Measurements from ENCODE around the gene TRAF2. TPM values are rescaled to one million over a fixed set of nuclear protein-coding genes. Genes with fewer than 3 reads are reported as not detected.
A peak's percentile ranks its signal among the peaks of the same experiment; 100 is the strongest.

The TRAF2 gene
- total and polyA plus RNA-seq, 8 donors: 5.5 to 248 (median 11.7) TPM

DNA sequence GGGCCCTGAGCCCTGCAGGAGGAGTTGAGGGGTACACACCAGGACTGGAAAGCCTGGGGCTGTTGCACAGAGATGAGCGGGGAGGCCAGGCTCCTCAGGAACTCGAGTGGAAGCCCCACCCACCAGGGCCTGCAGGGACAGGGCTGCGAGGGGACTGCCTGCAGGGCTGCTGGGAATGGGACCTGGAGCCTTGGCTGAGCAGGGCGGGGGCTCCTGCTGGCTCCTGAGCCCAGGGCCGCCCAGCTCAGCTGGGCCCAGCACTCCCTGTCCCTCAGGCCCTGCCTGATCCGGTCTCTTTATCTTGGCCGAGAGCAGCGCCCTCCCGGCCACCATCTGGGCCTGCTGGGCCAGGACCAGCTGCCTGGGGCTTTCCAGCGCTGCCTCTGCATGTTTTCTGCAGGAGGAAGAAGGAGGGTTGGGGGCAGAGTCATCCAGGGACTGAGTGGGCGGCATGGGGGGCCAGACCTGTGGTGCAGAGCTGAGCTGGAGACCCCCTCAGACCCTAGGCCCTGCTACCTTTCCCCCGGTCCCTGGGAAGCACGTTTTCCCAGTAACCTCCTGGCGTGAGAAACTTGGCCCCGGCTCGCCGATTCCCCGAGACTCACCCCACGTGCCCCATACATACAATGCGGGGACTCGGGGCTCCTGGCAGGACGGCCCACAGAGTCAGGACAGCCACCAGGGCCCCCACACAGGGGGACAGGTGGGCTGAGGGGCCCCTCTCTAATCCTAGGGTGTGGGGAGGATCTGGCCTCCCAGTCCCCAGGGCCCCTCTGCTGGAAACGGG lies 75.2 kb downstream of the TRAF2 start:
- peak; percentile 59 to 74 for DNase-seq
- no peak for TF ChIP-seq POLR2AphosphoS5 (IDR thresholded peaks at IDR 0.05)
- TF ChIP-seq POLR2A (IDR thresholded peaks at IDR 0.05): no peak
- TF ChIP-seq, protein P1, sequence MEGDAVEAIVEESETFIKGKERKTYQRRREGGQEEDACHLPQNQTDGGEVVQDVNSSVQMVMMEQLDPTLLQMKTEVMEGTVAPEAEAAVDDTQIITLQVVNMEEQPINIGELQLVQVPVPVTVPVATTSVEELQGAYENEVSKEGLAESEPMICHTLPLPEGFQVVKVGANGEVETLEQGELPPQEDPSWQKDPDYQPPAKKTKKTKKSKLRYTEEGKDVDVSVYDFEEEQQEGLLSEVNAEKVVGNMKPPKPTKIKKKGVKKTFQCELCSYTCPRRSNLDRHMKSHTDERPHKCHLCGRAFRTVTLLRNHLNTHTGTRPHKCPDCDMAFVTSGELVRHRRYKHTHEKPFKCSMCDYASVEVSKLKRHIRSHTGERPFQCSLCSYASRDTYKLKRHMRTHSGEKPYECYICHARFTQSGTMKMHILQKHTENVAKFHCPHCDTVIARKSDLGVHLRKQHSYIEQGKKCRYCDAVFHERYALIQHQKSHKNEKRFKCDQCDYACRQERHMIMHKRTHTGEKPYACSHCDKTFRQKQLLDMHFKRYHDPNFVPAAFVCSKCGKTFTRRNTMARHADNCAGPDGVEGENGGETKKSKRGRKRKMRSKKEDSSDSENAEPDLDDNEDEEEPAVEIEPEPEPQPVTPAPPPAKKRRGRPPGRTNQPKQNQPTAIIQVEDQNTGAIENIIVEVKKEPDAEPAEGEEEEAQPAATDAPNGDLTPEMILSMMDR (IDR thresholded peaks at IDR 0.05): no peak
- no peak for TF ChIP-seq EP300 (IDR thresholded peaks at IDR 0.05)
- Histone ChIP-seq H3K9me3 (no peaks in the 10 kb centered on the region), H3K36me3 (no peaks in the 10 kb centered on the region), H3K4me1 (peaks cover 18 to 34% (median 29%) of the 10 kb centered on the region in 4 donors), H3K27me3 (peaks cover 0 to 9% (median 0%) of the 10 kb centered on the region in 3 donors), H3K27ac (peak overlapping the region in 3 of 5 donors; percentile 38 to 47 (median 42)), H3K4me3 (no peak overlapping the region)
- 47 to 76% (median 56%) methylated on average over 20 to 23 of the region's 23 CpGs for WGBS, 5 donors
- intact Hi-C loops (cut with DNase I; ENCODE audit: low total_unique reads): no loop called here

DNA sequence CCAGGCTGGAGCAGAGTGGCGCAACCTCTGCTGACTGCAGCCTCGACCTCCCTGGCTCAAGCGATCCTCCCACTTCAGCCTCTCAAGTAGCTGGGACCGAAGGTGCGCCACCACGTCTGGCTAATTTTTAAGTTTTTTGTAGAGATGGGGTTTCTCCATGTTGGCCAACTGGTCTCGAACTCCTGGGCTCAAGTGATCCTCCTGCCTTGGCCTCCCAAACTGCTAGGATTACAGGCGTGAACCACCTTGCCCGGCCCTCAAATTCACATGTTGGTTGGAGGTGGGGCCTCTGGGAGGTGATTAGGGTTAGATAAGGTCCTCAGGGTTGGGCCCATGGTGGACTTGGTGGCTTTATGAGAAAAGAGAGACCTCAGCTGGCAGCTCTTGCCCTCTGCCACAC lies 75.8 kb downstream of the TRAF2 start:
- TF ChIP-seq EP300 (IDR thresholded peaks at IDR 0.05): no peak
- no peak for TF ChIP-seq POLR2A (IDR thresholded peaks at IDR 0.05)
- TF ChIP-seq, protein P1 (IDR thresholded peaks at IDR 0.05): no peak
- TF ChIP-seq POLR2AphosphoS5 (IDR thresholded peaks at IDR 0.05): no peak
- DNase-seq: no peak
- Histone ChIP-seq H3K36me3 (no peaks in the 10 kb centered on the region), H3K4me3 (no peak overlapping the region), H3K27ac (no peak overlapping the region), H3K27me3 (peaks cover 0 to 9% (median 0%) of the 10 kb centered on the region in 3 donors), H3K4me1 (peaks cover 18 to 35% (median 29%) of the 10 kb centered on the region in 4 donors), H3K9me3 (no peaks in the 10 kb centered on the region)
- intact Hi-C loops (cut with DNase I; ENCODE audit: low total_unique reads): no loop called here
- WGBS, 5 donors: 92 to 97% (median 94%) methylated on average over 7 to 9 of the region's 9 CpGs

DNA sequence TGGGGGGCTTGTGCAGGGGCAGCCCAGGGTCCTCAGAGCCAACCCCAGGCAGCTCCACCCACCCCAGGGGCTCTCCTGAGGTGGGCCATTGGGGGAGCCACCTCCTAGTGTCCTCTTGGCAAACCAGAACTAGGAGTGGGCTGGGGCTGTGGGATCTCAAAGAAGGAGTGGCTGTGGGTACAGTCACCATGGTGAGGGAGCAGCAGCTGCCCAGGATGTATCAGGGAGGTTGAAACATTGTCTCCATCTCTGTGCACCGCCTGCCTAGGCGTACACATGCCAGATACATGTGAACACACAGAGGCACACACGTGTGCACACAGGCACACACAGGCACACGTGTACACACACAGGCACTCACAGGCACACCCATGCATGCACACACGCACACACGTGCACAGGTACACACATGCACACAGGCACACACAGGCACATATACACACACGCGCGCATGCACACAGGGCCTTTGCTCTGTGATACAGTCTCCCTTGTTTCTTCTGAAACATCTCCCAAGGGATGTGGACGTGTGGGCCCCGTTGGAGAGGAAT lies 76.5 kb downstream of the TRAF2 start:
- intact Hi-C loops (cut with DNase I; ENCODE audit: low total_unique reads): no loop called here
- H3K4me1 ChIP-seq: peaks cover 18 to 35% (median 29%) of the 10 kb centered on the region in 4 donors
- no peak for DNase-seq

DNA sequence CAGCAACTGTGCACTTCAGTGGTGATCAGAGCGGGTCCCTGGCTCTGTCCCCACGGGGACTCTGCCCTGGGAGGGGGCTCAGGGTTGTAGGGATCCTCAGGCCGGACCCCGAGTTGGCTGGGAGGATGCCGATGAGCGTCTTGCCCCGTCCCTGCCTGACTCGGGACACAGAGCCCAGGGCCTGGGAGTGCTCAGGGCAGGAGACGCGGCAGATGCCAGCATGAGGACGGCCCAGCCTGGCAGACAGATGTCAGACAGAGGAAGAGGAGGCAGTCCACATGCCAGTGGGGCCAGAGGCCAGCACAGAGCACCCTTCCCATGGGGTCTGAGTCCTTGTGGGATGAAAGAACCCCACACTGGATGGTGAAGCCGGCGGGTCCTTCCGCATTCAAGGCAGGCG lies 77.0 kb downstream of the TRAF2 start:
- Histone ChIP-seq H3K27ac (no peak overlapping the region), H3K27me3 (peaks cover 0 to 14% (median 0%) of the 10 kb centered on the region in 3 donors), H3K36me3 (no peaks in the 10 kb centered on the region), H3K9me3 (no peaks in the 10 kb centered on the region), H3K4me3 (no peak overlapping the region), H3K4me1 (peaks cover 18 to 35% (median 29%) of the 10 kb centered on the region in 4 donors)
- no peak for TF ChIP-seq POLR2AphosphoS5 (IDR thresholded peaks at IDR 0.05)
- 85 to 94% (median 88%) methylated on average over 11 to 15 of the region's 15 CpGs for WGBS, 5 donors
- intact Hi-C loops (cut with DNase I; ENCODE audit: low total_unique reads): no loop called here
- DNase-seq: no peak

More for the DNA sequence above, 76.5 kb downstream of the TRAF2 start:
- Histone ChIP-seq H3K9me3 (no peaks in the 10 kb centered on the region), H3K27ac (no peak overlapping the region), H3K4me3 (no peak overlapping the region), H3K27me3 (peaks cover 0 to 9% (median 0%) of the 10 kb centered on the region in 3 donors), H3K36me3 (no peaks in the 10 kb centered on the region)
- WGBS, 5 donors: 82 to 88% (median 86%) methylated on average over 10 to 11 of the region's 11 CpGs
- TF ChIP-seq POLR2A (IDR thresholded peaks at IDR 0.05) (no peak), POLR2AphosphoS5 (IDR thresholded peaks at IDR 0.05) (no peak), EP300 (IDR thresholded peaks at IDR 0.05) (no peak)
- TF ChIP-seq, protein P1 (IDR thresholded peaks at IDR 0.05): no peak

Data from stomach (tissue), 9 donors.